Measurements from ENCODE around the gene PPIG.
"Not testable (repeated sequence)": the region's sequence is repeated elsewhere in the genome, so short reads cannot be mapped to it uniquely, and the experiment has no call there.

Gene PPIG

GRCh38 chr2:169584005-169584877, at the start of gene PPIG:
Gene PPIG (plus strand): TSS chr2:169584351. CDS start chr2:169604042, 19,691 bp downstream.
- peak; percentile 97 for DNase-seq (ENCODE audit: low read depth)
- peak within 1 kb of the TSS; percentile 78 for H3K4me3 ChIP-seq (ENCODE audit: low read depth, low read length)
- TF ChIP-seq, protein P1, sequence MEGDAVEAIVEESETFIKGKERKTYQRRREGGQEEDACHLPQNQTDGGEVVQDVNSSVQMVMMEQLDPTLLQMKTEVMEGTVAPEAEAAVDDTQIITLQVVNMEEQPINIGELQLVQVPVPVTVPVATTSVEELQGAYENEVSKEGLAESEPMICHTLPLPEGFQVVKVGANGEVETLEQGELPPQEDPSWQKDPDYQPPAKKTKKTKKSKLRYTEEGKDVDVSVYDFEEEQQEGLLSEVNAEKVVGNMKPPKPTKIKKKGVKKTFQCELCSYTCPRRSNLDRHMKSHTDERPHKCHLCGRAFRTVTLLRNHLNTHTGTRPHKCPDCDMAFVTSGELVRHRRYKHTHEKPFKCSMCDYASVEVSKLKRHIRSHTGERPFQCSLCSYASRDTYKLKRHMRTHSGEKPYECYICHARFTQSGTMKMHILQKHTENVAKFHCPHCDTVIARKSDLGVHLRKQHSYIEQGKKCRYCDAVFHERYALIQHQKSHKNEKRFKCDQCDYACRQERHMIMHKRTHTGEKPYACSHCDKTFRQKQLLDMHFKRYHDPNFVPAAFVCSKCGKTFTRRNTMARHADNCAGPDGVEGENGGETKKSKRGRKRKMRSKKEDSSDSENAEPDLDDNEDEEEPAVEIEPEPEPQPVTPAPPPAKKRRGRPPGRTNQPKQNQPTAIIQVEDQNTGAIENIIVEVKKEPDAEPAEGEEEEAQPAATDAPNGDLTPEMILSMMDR (IDR thresholded peaks at IDR 0.05; ENCODE audit: low read depth, low read length), result no peak
- TF ChIP-seq, protein P2, sequence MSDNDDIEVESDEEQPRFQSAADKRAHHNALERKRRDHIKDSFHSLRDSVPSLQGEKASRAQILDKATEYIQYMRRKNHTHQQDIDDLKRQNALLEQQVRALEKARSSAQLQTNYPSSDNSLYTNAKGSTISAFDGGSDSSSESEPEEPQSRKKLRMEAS (IDR thresholded peaks at IDR 0.05; ENCODE audit: low read depth, low read length), result peak; percentile 55; the same call in 1 of the 2 replicates
- peak; percentile 62 for TF ChIP-seq POLR2A (IDR thresholded peaks at IDR 0.05; ENCODE audit: extremely low read depth, insufficient read length)
- TF ChIP-seq MYC (IDR thresholded peaks at IDR 0.05; ENCODE audit: low read depth, low read length), result peak; percentile 73

DNA sequence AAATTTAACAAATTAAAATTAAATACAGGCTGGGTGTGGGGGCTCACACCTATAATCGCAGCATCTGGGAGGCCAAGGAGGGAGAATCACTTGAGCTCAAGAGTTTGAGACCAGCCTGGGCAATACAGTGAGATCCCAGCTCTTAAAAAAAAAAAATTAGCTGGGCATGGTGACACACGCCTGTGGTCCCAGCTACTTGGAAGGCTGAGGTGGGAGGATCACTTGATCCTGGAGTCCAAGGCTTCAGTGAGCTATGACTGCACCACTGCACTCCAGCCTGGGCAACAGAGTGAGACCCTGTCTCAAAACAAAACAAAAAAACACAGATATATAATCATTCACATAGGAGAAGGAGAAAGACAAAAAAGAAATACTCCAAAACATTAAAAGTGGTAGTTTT, 44.7 kb upstream of the PPIG start:
- not testable (repeated sequence) for H3K4me3 ChIP-seq (ENCODE audit: low read depth, low read length); DNase-seq (ENCODE audit: low read depth)

DNA sequence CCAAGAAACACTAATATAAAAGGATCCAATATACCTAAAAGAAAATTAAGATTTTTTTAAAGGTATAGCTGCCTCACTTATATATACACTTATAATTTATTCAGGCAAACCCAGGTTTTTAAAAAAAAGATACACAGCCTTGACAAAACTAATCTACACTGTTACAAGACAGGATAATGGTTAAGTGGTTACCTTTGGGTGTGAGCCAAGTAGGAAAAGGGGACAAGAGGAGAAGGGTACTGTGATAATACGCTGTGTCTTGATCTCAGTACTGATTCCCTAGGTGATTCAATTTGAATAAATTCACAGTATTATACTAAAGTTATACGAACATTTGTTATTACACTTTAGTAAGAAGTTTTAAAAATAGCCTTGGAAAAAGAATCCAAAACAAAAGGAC, 44.0 kb upstream of the PPIG start:
- no peak for DNase-seq (ENCODE audit: low read depth)
- no peak overlapping the region for H3K4me3 ChIP-seq (ENCODE audit: low read depth, low read length)
- TF ChIP-seq MYC (IDR thresholded peaks at IDR 0.05; ENCODE audit: low read depth, low read length) (no peak), POLR2A (IDR thresholded peaks at IDR 0.05; ENCODE audit: extremely low read depth, insufficient read length) (no peak)
- TF ChIP-seq, protein P1 (IDR thresholded peaks at IDR 0.05; ENCODE audit: low read depth, low read length), result no peak
- TF ChIP-seq, protein P2 (IDR thresholded peaks at IDR 0.05; ENCODE audit: low read depth, low read length), result no peak

DNA sequence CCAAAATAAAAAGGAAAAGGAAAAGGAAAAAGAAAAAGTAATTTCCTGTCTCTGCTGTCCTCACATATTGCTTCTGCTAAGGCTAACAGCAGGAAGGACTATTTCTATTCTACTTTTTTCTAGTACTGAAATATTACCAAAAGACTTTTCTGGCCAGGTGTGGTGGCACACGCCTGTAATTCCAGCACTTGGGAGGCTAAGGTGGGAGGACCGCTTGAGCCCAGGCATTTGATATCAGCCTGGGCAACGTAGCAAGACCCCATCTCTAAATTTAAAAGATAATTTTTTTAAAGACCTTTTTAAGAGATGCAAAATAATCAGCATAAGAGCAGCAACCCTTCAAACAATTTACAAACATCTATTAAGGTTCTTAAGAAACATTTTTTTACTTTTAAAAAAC, 41.7 kb upstream of the PPIG start:
- TF ChIP-seq POLR2A (IDR thresholded peaks at IDR 0.05; ENCODE audit: extremely low read depth, insufficient read length), result no peak
- TF ChIP-seq, protein P2 (IDR thresholded peaks at IDR 0.05; ENCODE audit: low read depth, low read length), result no peak
- TF ChIP-seq, protein P1 (IDR thresholded peaks at IDR 0.05; ENCODE audit: low read depth, low read length), result no peak
- TF ChIP-seq MYC (IDR thresholded peaks at IDR 0.05; ENCODE audit: low read depth, low read length), result no peak
- no peak for DNase-seq (ENCODE audit: low read depth)
- no peak overlapping the region for H3K4me3 ChIP-seq (ENCODE audit: low read depth, low read length)

DNA sequence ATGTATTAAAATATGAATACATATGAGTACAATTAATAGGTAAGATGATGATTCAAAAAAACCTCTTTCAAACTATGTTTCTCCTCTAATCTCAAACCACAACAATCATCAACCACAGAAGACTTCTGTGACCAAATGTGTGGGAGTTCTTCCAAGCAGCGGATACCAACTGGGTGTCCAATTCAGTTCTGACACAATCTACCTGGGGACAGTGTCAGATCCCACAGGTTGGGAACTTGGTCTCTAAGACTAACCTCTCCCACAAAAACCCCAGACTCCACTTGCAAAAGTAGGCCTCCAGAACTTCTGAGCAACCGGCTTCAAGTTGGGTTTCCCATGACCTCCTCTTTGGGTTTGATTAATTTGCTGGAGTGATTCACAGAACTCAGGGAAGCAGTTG, 37.4 kb upstream of the PPIG start:
- no peak overlapping the region for H3K4me3 ChIP-seq (ENCODE audit: low read depth, low read length)
- TF ChIP-seq, protein P1 (IDR thresholded peaks at IDR 0.05; ENCODE audit: low read depth, low read length), result no peak
- TF ChIP-seq MYC (IDR thresholded peaks at IDR 0.05; ENCODE audit: low read depth, low read length) (no peak), POLR2A (IDR thresholded peaks at IDR 0.05; ENCODE audit: extremely low read depth, insufficient read length) (no peak)
- TF ChIP-seq, protein P2 (IDR thresholded peaks at IDR 0.05; ENCODE audit: low read depth, low read length), result no peak
- DNase-seq (ENCODE audit: low read depth), result no peak

DNA sequence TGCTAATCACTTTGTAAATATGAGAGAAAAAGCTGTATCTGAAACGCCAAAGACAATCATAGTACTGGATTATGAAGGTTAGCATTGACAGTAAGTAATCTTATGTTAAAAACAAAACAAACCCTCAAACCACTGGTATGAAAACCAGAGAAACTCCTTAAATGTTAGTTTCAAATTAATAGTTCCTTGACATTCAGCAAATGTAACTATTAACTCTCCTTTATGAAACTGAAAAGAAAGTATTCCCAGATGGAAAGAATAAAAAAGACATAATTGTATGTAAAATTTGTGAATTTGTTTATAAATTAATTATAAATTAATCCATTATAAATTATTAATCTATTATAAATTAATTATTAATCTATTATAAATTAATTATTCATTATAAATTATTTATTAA, 22.8 kb upstream of the PPIG start:
- TF ChIP-seq MYC (IDR thresholded peaks at IDR 0.05; ENCODE audit: low read depth, low read length) (no peak), POLR2A (IDR thresholded peaks at IDR 0.05; ENCODE audit: extremely low read depth, insufficient read length) (no peak)
- TF ChIP-seq, protein P1 (IDR thresholded peaks at IDR 0.05; ENCODE audit: low read depth, low read length), result no peak
- TF ChIP-seq, protein P2 (IDR thresholded peaks at IDR 0.05; ENCODE audit: low read depth, low read length), result no peak
- DNase-seq (ENCODE audit: low read depth), result peak; percentile 29
- H3K4me3 ChIP-seq (ENCODE audit: low read depth, low read length), result no peak overlapping the region

- not testable (repeated sequence) for H3K4me3 ChIP-seq (ENCODE audit: low read depth, low read length); DNase-seq (ENCODE audit: low read depth)
Observed at GRCh38 chr2:169562084-169562483, 22.1 kb upstream of the PPIG start.

All from NB4 (cell line).